MM.1S (cell line): ENCODE results near the gene PWWP2B.

Source experiments
- EZH2phosphoT487 ChIP-seq: fragments of 300-600 bp; sonication (generic); IDR thresholded peaks from 2 replicates; pipeline ENCODE4 v1.6.1; 2018; ENCODE audit warnings: antibody characterized with exemption, low read length
- TF ChIP-seq, protein P1 (sequence below): fragments of 300-600 bp; sonication (generic); IDR thresholded peaks from 2 replicates; pipeline ENCODE4 v1.5.1; 2016; ENCODE audit warnings: antibody characterized with exemption, low read length, mixed read lengths

DNA sequence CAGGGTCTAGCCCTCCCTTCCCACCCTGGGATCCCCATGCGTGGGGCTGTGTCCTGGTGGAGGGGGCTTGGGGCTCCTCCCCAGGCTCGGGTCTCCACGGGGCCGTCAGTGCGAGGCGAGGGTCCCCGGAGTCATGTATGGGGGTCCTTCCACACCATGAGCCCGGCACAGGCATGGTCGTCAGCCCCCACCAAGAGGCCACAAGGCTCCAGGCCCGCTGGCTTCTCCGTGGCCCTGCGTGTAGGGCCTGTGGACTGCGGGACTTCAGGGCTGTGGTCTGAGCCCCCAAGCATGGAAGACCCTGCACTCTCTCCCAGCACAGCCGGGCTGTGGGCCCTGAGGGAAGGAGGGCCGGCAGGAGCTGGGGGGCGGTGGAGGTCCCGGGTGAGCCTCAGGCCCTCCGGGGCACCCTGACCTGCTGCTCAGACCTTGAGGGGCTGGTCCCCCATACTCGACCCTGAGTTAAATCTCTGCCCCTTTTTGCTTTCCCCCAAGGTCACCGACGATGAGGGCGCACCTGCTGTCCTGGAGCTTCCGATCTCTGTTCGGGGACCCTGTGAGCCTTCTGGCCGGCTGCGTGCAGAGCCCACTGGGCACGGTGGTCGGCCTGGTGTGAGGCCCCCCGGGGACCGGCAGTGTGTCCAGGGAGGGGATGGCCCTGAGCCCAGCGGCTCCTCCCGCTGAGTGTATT, 19.7 kb downstream of the PWWP2B start:
- no peak for TF ChIP-seq EZH2phosphoT487
- TF ChIP-seq, protein P1, sequence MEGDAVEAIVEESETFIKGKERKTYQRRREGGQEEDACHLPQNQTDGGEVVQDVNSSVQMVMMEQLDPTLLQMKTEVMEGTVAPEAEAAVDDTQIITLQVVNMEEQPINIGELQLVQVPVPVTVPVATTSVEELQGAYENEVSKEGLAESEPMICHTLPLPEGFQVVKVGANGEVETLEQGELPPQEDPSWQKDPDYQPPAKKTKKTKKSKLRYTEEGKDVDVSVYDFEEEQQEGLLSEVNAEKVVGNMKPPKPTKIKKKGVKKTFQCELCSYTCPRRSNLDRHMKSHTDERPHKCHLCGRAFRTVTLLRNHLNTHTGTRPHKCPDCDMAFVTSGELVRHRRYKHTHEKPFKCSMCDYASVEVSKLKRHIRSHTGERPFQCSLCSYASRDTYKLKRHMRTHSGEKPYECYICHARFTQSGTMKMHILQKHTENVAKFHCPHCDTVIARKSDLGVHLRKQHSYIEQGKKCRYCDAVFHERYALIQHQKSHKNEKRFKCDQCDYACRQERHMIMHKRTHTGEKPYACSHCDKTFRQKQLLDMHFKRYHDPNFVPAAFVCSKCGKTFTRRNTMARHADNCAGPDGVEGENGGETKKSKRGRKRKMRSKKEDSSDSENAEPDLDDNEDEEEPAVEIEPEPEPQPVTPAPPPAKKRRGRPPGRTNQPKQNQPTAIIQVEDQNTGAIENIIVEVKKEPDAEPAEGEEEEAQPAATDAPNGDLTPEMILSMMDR, result no peak
